Mammary epithelial cell (primary cell): ENCODE measurements around the gene RNF141.

Experiments used
- EZH2 ChIP-seq: IDR thresholded peaks from 2 replicates; pipeline ENCODE4 v1.6.1; 2012; ENCODE audit warnings: low read length, inconsistent platforms, borderline replicate concordance
- TF ChIP-seq, protein P1 (sequence below), 2 donors: IDR thresholded peaks in 1 of 2; conservative IDR thresholded peaks in 1 of 2; 2 replicates each; pipeline ENCODE4 v1.5.1; 2011 to 2012; ENCODE audit warnings: inconsistent platforms in 2 of 2, low read length in 2 of 2, mild to moderate bottlenecking in 2 of 2, control low read depth in 1 of 2, low read depth in 1 of 2; ENCODE audit not compliant: insufficient read depth in 1 of 2; ENCODE audit errors: extremely low read depth in 1 of 2

DNA sequence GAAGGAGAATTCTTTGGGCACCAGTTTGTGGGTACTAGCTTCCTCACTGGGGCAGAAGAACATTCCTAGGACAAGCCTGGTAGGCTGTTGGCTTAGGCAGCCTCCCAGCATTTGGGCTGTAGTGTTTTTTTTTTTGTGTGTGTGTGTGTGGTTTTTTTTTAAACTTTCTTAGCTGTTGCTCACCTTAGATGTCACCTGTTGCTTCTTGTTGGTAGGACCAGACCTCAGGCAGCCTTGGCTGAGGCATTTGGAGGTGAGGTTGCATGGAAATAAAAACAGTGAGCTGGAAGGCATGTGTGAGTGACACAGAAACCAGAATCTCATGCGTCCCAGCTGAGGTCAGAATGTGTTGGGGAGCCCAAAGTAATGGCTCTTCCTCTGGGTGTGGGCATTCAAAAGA is 64.6 kb downstream of the RNF141 start:
- TF ChIP-seq, protein P1, sequence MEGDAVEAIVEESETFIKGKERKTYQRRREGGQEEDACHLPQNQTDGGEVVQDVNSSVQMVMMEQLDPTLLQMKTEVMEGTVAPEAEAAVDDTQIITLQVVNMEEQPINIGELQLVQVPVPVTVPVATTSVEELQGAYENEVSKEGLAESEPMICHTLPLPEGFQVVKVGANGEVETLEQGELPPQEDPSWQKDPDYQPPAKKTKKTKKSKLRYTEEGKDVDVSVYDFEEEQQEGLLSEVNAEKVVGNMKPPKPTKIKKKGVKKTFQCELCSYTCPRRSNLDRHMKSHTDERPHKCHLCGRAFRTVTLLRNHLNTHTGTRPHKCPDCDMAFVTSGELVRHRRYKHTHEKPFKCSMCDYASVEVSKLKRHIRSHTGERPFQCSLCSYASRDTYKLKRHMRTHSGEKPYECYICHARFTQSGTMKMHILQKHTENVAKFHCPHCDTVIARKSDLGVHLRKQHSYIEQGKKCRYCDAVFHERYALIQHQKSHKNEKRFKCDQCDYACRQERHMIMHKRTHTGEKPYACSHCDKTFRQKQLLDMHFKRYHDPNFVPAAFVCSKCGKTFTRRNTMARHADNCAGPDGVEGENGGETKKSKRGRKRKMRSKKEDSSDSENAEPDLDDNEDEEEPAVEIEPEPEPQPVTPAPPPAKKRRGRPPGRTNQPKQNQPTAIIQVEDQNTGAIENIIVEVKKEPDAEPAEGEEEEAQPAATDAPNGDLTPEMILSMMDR (conservative IDR thresholded peaks at IDR 0.05 in 1 of 2, IDR thresholded peaks at IDR 0.05 in 1 of 2; ENCODE audit: extremely low read depth in 1 of 2, insufficient read depth in 1 of 2, low read depth in 1 of 2, low read length in 2 of 2): no peak
- TF ChIP-seq EZH2: no peak
